Esophagus muscularis mucosa (tissue), 4 donors: Measurements from ENCODE around the gene ANKEF1.

ENCODE experiments used
- CTCF ChIP-seq, 3 experiments: fragments of 200-600 bp in 2 of 3; fragments of 450-650 bp in 1 of 3; sonication (generic) in 2 of 3; IDR thresholded peaks; one replicate each; pipeline ENCODE4 v1.5.1; 2017 to 2019; ENCODE audit warnings: antibody characterized with exemption in 3 of 3, mild to moderate bottlenecking in 2 of 3, moderate library complexity in 1 of 3
- EP300 ChIP-seq: sonication (generic); formaldehyde crosslinking; IDR thresholded peaks from one replicate; pipeline ENCODE4 v1.6.1; 2017; ENCODE audit warnings: antibody characterized with exemption
- POLR2A ChIP-seq: fragments of 450-650 bp; IDR thresholded peaks from one replicate; pipeline ENCODE4 v1.6.1; 2017; ENCODE audit warnings: antibody characterized with exemption, moderate library complexity, mild to moderate bottlenecking, low read depth
- POLR2AphosphoS5 ChIP-seq, 2 donors: sonication (generic); formaldehyde crosslinking; IDR thresholded peaks; one replicate each; pipeline ENCODE4 v1.6.1; 2017; ENCODE audit warnings: antibody characterized with exemption in 2 of 2

- TF ChIP-seq CTCF (IDR thresholded peaks at IDR 0.05) = no peak
- TF ChIP-seq POLR2A = no peak
- no peak for TF ChIP-seq EP300
- TF ChIP-seq POLR2AphosphoS5 (IDR thresholded peaks at IDR 0.05) = no peak
These were observed 16.4 kb downstream of the ANKEF1 start for GRCh38 chr20:10051185-10051584.
